Caco-2 (cell line): ENCODE measurements around the gene NCKAP5. TPM values are rescaled to one million over a fixed set of nuclear protein-coding genes. Genes with fewer than 3 reads are reported as not detected.

Experiments used
- BruUV-seq: library from RNA; stranded (reverse); fragments of 400-500 nt; replicated peaks from 2 replicates; lab custom pipeline; 2021; lab: Mats Ljungman, UMichigan
- CTCF ChIA-PET: fragments of 300-600 bp; sonication (Branson Sonifier 250); formaldehyde crosslinking; loops from one replicate; lab custom pipeline; 2022; ENCODE audit warnings: antibody characterized with exemption; lab: Charles Lee
- POLR2A ChIA-PET: fragments of 300-600 bp; sonication (Branson Sonifier 250); formaldehyde crosslinking; loops from one replicate; lab custom pipeline; 2022; ENCODE audit warnings: antibody characterized with exemption; lab: Charles Lee
- DNase-seq, 2 experiments: peaks; one replicate each; pipeline versions ENCODE4 v3.0.0 to v3.0.0-alpha.2; 2020 to 2022
- H3K27me3 ChIP-seq: replicated peaks from 2 replicates; pipeline ENCODE4 v1.6.0; 2011; ENCODE audit warnings: low read length; ENCODE audit not compliant: control insufficient read depth, insufficient read depth
- H3K36me3 ChIP-seq: 2 replicates; pipeline ENCODE4 v1.5.1; 2011; ENCODE audit warnings: low read length; ENCODE audit not compliant: control insufficient read depth, insufficient read depth
- H3K4me1 ChIP-seq: fragments of 250-450 bp; sonication (Bioruptor Pico); 2 replicates; pipeline ENCODE4 v1.5.1; 2020; ENCODE audit warnings: mild to moderate bottlenecking
- H3K4me3 ChIP-seq: 2 replicates; pipeline ENCODE4 v1.5.1; 2011; ENCODE audit warnings: low read depth, mild to moderate bottlenecking, control low read depth, low read length
- H3K9me3 ChIP-seq: fragments of 250-450 bp; sonication (Bioruptor Pico); 2 replicates; pipeline ENCODE4 v1.5.1; 2020; ENCODE audit warnings: mild to moderate bottlenecking, moderate library complexity
- H3K27ac Mint-ChIP-seq: one replicate; pipeline ENCODE4 v1.8.0; 2022; ENCODE audit warnings: mixed read lengths; ENCODE audit not compliant: unreplicated experiment
- H3K27me3 Mint-ChIP-seq: one replicate; pipeline ENCODE4 v1.8.0; 2022; ENCODE audit warnings: mixed read lengths; ENCODE audit not compliant: insufficient read depth, unreplicated experiment
- H3K36me3 Mint-ChIP-seq: one replicate; pipeline ENCODE4 v1.8.0; 2022; ENCODE audit warnings: mild to moderate bottlenecking, mixed read lengths; ENCODE audit not compliant: insufficient read depth, unreplicated experiment
- H3K4me1 Mint-ChIP-seq: one replicate; pipeline ENCODE4 v1.8.0; 2022; ENCODE audit warnings: low read depth, mixed read lengths; ENCODE audit not compliant: unreplicated experiment
- H3K4me3 Mint-ChIP-seq: one replicate; pipeline ENCODE4 v1.8.0; 2022; ENCODE audit warnings: mild to moderate bottlenecking, moderate library complexity, mixed read lengths; ENCODE audit not compliant: unreplicated experiment
- H3K9me3 Mint-ChIP-seq: one replicate; pipeline ENCODE4 v1.8.0; 2022; ENCODE audit warnings: mixed read lengths; ENCODE audit not compliant: unreplicated experiment
- CTCF ChIP-seq, 2 experiments: fragments of 200-600 bp in 1 of 2; IDR thresholded peaks; 1 replicate in 1 of 2; 2 replicates in 1 of 2; pipeline versions ENCODE4 v1.5.1 to v1.8.0; 2011 to 2022; ENCODE audit warnings: antibody characterized with exemption in 1 of 2, control low read depth in 1 of 2, inconsistent platforms in 1 of 2, low read depth in 1 of 2, low read length in 1 of 2, mild to moderate bottlenecking in 1 of 2, moderate library complexity in 1 of 2; ENCODE audit not compliant: insufficient read depth in 1 of 2, severe bottlenecking in 1 of 2, unreplicated experiment in 1 of 2
- intact Hi-C: fragments of 100-400 bp; cut with micrococcal nuclease; formaldehyde crosslinking; loops from one replicate; pipeline ENCODE4 v1.10.0; 2022; ENCODE audit not compliant: unreplicated experiment
- total RNA-seq: library from RNA; stranded (reverse); gene quantifications from 2 replicates; pipeline ENCODE4 v1.2.3, GENCODE V29; 2022

NCKAP5 gene
- total RNA-seq, 1 experiment from 2014 or later, result 3.8 TPM

DNA sequence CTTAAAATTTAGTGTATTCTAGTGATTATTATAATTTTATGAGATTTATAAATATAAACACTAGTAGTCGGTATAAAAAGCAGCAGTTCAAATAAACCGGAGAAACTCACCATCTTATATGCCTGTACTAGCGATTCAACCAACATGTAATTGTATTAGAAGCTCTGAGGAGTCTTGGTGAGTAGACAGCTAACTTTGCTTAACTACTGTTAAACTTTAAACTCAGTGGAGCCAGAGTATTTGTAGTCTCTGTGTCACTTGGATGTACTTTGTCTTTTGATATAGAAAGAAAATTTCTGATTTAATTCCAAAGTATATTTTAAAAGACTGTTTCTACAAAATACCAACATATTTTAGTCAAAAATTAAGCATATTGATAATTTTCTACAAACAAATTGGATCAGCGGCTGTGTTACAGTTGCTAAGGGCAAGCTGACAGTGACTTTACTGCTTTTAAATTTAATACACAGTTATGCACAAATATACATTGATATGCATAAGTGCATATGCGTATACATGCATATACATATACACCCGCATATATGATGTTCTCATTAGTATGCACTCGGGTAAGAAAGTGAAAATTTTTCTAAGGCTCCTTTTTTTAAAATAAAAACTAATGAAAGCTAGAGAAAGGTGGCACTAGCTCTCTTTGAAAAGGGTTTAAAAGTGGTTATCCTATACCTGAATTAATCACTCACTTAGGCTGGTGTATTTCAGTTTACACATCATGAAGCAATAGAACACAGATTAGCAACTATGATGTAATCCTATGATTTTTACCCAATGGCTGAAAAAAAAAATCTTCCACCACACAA, 374.5 kb downstream of the NCKAP5 start:
- H3K4me3 Mint-ChIP-seq, result no peak overlapping the region
- ChIA-PET POLR2A (no interaction called here), CTCF (no interaction called here)
- no peaks in the 10 kb centered on the region for H3K9me3 Mint-ChIP-seq
- no peaks in the 10 kb centered on the region for H3K36me3 Mint-ChIP-seq
- Histone ChIP-seq H3K27me3 (no peaks in the 10 kb centered on the region), H3K36me3 (no peaks in the 10 kb centered on the region), H3K4me1 (no peaks in the 10 kb centered on the region), H3K9me3 (no peaks in the 10 kb centered on the region), H3K4me3 (no peak overlapping the region)
- H3K27me3 Mint-ChIP-seq, result peaks cover 4% of the 10 kb centered on the region
- no peak for TF ChIP-seq CTCF (IDR thresholded peaks at IDR 0.05; ENCODE audit: insufficient read depth in 1 of 2, low read depth in 1 of 2, low read length in 1 of 2, severe bottlenecking in 1 of 2, unreplicated experiment in 1 of 2)
- no peaks in the 10 kb centered on the region for H3K4me1 Mint-ChIP-seq
- BruUV-seq, result no TSS peak
- no peak for DNase-seq
- intact Hi-C loops, result no loop called here
- no peak overlapping the region for H3K27ac Mint-ChIP-seq

DNA sequence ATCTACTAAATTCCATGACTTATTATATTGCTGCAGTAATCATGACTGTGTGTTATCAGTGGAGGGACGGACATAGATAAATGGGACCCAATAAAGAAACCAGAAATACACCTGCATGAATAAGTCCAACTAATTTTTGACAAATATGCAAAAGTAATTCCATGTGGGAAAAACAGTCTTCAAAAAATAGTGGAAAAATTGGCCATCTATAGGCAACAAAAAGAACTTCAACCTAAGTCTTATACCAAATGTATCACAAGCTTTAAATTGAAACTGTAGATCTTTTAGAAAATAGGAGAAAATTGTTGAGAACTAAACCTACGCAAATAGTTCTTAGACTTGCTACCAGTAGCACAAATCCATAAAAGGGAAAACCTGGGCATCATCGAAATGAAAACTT, 376.2 kb downstream of the NCKAP5 start:
- H3K27me3 Mint-ChIP-seq, result peaks cover 4% of the 10 kb centered on the region
- DNase-seq, result no peak
- Histone ChIP-seq H3K36me3 (no peaks in the 10 kb centered on the region), H3K4me3 (no peak overlapping the region), H3K27me3 (no peaks in the 10 kb centered on the region), H3K9me3 (0 out of 2 replicates have a peak, but pooled peaks cover 1% of the 10 kb centered on the region), H3K4me1 (no peaks in the 10 kb centered on the region)
- POLR2A ChIA-PET, result no interaction called here
- no peaks in the 10 kb centered on the region for H3K9me3 Mint-ChIP-seq
- H3K4me1 Mint-ChIP-seq, result no peaks in the 10 kb centered on the region
- no peaks in the 10 kb centered on the region for H3K36me3 Mint-ChIP-seq
- H3K27ac Mint-ChIP-seq, result no peak overlapping the region
- no peak overlapping the region for H3K4me3 Mint-ChIP-seq
- no TSS peak for BruUV-seq
- intact Hi-C loops, result no loop called here
- no peak for TF ChIP-seq CTCF (IDR thresholded peaks at IDR 0.05; ENCODE audit: insufficient read depth in 1 of 2, low read depth in 1 of 2, low read length in 1 of 2, severe bottlenecking in 1 of 2, unreplicated experiment in 1 of 2)
- CTCF ChIA-PET, result no interaction called here

DNA sequence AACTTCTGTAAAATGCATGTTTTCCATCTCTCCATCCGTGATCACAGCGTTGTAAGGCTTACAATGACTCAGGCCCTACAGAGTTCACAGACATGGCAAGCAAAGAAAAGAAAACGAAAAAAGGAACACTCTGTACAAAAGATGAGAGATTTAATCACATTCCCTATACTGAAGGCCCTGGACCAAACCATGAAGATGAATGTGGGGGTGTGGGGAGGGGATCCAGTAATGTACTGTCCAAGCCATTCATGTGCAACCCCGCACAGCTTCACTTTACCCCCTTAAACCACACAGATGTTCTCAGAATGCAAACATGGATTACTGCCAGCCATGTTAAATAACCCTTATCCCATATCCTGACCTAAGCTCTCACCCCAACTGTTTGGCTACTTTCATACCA, 391.1 kb downstream of the NCKAP5 start:
- Mint-ChIP-seq H3K27ac (no peak overlapping the region), H3K4me1 (no peaks in the 10 kb centered on the region), H3K9me3 (no peaks in the 10 kb centered on the region), H3K36me3 (no peaks in the 10 kb centered on the region), H3K27me3 (no peaks in the 10 kb centered on the region), H3K4me3 (no peak overlapping the region)
- intact Hi-C loops, result loop anchor here (10.0 kb wide), 1 partner anchor 668 kb away; no protein-coding TSS in a partner anchor
- Histone ChIP-seq H3K27me3 (no peaks in the 10 kb centered on the region), H3K36me3 (no peaks in the 10 kb centered on the region), H3K4me3 (no peak overlapping the region), H3K4me1 (no peaks in the 10 kb centered on the region), H3K9me3 (no peaks in the 10 kb centered on the region)
- no peak for DNase-seq
- ChIA-PET CTCF (no interaction called here), POLR2A (no interaction called here)
- no peak for TF ChIP-seq CTCF (IDR thresholded peaks at IDR 0.05; ENCODE audit: insufficient read depth in 1 of 2, low read depth in 1 of 2, low read length in 1 of 2, severe bottlenecking in 1 of 2, unreplicated experiment in 1 of 2)
- no TSS peak for BruUV-seq
